Fibroblast of pulmonary artery (primary cell): ENCODE data around the gene DIPK1A.

Source experiments
- DNase-seq: peaks from one replicate; pipeline ENCODE4 v3.0.0-alpha.2; 2010; ENCODE audit warnings: low read depth
- H3K4me3 ChIP-seq: replicated peaks from 2 replicates; pipeline ENCODE4 v1.5.1; 2011; ENCODE audit warnings: low read depth, mild to moderate bottlenecking, control low read depth, low read length, moderate library complexity
- TF ChIP-seq, protein P1 (sequence below): IDR thresholded peaks from 2 replicates; pipeline ENCODE4 v1.5.1; 2011; ENCODE audit warnings: mild to moderate bottlenecking, control low read depth, low read length, inconsistent platforms; ENCODE audit errors: missing control alignments

DIPK1A gene

GRCh38 chr1:92831368-92831761 is 129.9 kb downstream of the DIPK1A start:
- TF ChIP-seq, protein P1, sequence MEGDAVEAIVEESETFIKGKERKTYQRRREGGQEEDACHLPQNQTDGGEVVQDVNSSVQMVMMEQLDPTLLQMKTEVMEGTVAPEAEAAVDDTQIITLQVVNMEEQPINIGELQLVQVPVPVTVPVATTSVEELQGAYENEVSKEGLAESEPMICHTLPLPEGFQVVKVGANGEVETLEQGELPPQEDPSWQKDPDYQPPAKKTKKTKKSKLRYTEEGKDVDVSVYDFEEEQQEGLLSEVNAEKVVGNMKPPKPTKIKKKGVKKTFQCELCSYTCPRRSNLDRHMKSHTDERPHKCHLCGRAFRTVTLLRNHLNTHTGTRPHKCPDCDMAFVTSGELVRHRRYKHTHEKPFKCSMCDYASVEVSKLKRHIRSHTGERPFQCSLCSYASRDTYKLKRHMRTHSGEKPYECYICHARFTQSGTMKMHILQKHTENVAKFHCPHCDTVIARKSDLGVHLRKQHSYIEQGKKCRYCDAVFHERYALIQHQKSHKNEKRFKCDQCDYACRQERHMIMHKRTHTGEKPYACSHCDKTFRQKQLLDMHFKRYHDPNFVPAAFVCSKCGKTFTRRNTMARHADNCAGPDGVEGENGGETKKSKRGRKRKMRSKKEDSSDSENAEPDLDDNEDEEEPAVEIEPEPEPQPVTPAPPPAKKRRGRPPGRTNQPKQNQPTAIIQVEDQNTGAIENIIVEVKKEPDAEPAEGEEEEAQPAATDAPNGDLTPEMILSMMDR, result no peak
- DNase-seq, result no peak
- peak overlapping the region; percentile 100 for H3K4me3 ChIP-seq

GRCh38 chr1:92826792-92827191 is 134.5 kb downstream of the DIPK1A start:
- TF ChIP-seq, protein P1, result no peak
- no peak overlapping the region for H3K4me3 ChIP-seq
- peak; percentile 40 for DNase-seq

DNA sequence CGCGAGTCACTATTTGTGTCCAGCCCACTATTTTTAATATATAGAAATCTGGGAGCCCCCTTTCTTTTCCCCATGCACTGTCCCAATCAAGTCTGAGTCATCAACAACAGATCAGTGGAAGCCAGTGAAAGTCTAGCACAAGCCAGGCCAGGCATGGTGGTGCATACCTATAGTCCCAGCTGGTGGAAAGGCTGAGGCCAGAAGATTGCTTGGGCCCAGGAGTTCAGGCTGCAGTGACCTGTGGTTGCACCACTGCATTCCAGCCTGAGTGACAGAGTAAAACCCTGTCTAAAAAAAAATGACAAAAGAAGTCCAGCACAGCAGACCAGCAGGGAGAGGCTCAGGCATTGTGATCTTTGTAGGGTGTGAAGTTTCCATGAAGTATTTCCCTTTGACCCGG is 138.4 kb downstream of the DIPK1A start:
- peak; percentile 79 for DNase-seq

GRCh38 chr1:92820551-92820950 is 140.7 kb downstream of the DIPK1A start:
- TF ChIP-seq, protein P1, result no peak
- H3K4me3 ChIP-seq, result no peak overlapping the region
- no peak for DNase-seq

More for the DNA sequence above, 138.4 kb downstream of the DIPK1A start:
- no peak overlapping the region for H3K4me3 ChIP-seq
- TF ChIP-seq, protein P1, result no peak

GRCh38 chr1:92820024-92820423 is 141.2 kb downstream of the DIPK1A start:
- H3K4me3 ChIP-seq, result no peak overlapping the region
- TF ChIP-seq, protein P1, result no peak
- DNase-seq, result no peak

GRCh38 chr1:92817986-92818764 is 143.1 kb downstream of the DIPK1A start:
- peak; percentile 61 for DNase-seq
- H3K4me3 ChIP-seq, result no peak overlapping the region
- TF ChIP-seq, protein P1, result peak; percentile 74
